ENCODE results near the gene DUSP16. TPM values are rescaled to one million over a fixed set of nuclear protein-coding genes. Genes with fewer than 3 reads are reported as not detected.
"Not testable (repeated sequence)": the region's sequence is repeated elsewhere in the genome, so short reads cannot be mapped to it uniquely, and the experiment has no call there.

DUSP16 gene
- total RNA-seq, 5 donors from 2014 or later (not counting 1 experiment from before 2014, with no cell fraction given): 44.6 to 72.3 (median 61.0) TPM

- Mint-ChIP-seq H3K27me3 (peaks cover 1 to 3% of the 10 kb centered on the region in 2 donors), H3K4me3 (no peak overlapping the region), H3K27ac (no peak overlapping the region), H3K36me3 (no peaks in the 10 kb centered on the region), H3K9me3 (no peaks in the 10 kb centered on the region), H3K4me1 (peaks cover 0 to 14% (median 10%) of the 10 kb centered on the region in 3 donors)
- Histone ChIP-seq H3K27me3 (replicated peaks in 1 of 2; ENCODE audit: control insufficient read depth in 2 of 2, extremely low read depth in 1 of 2, insufficient read depth in 2 of 2, low read length in 1 of 2) (no peaks in the 10 kb centered on the region), H3K4me1 (ENCODE audit: control insufficient read depth in 1 of 2, extremely low read depth in 1 of 2, insufficient read depth in 2 of 2, low read length in 2 of 2) (peaks cover 0 to 4% of the 10 kb centered on the region in 2 experiments), H3K4me3 (ENCODE audit: control insufficient read depth in 1 of 2, extremely low read depth in 1 of 2, low read length in 1 of 2) (no peak overlapping the region), H3K27ac (ENCODE audit: low read length) (no peak overlapping the region), H3K36me3 (ENCODE audit: control insufficient read depth in 2 of 2, extremely low read depth in 1 of 2, insufficient read depth in 1 of 2, low read length in 1 of 2) (no peaks in the 10 kb centered on the region), H3K9me3 (no peaks in the 10 kb centered on the region)
- 91% methylated on average over 4 of the region's 8 CpGs for WGBS (ENCODE audit: insufficient coverage)
- DNase-seq (no peak), ATAC-seq (replicated peaks in 1 of 4) (no peak)
- CTCF ChIA-PET: no interaction called here
- POLR2A ChIA-PET: no interaction called here
These were observed 24.4 kb upstream of the DUSP16 start for GRCh38 chr12:12586879-12587675.

GRCh38 chr12:12585115-12585863 lies 22.6 kb upstream of the DUSP16 start:
- no peaks in the 10 kb centered on the region for H3K27me3 ChIP-seq (replicated peaks in 1 of 2; ENCODE audit: control insufficient read depth in 2 of 2, extremely low read depth in 1 of 2, insufficient read depth in 2 of 2, low read length in 1 of 2)
- POLR2A ChIA-PET: no interaction called here
- no peaks in the 10 kb centered on the region for H3K36me3 ChIP-seq (ENCODE audit: control insufficient read depth in 2 of 2, extremely low read depth in 1 of 2, insufficient read depth in 1 of 2, low read length in 1 of 2)
- peaks cover 0 to 5% of the 10 kb centered on the region in 2 experiments for H3K4me1 ChIP-seq (ENCODE audit: control insufficient read depth in 1 of 2, extremely low read depth in 1 of 2, insufficient read depth in 2 of 2, low read length in 2 of 2)
- peaks cover 0 to 18% (median 15%) of the 10 kb centered on the region in 3 donors for H3K4me1 Mint-ChIP-seq
- H3K27ac Mint-ChIP-seq: no peak overlapping the region
- no peaks in the 10 kb centered on the region for H3K9me3 ChIP-seq
- no peak overlapping the region for H3K4me3 Mint-ChIP-seq
- no peak overlapping the region for H3K4me3 ChIP-seq (ENCODE audit: control insufficient read depth in 1 of 2, extremely low read depth in 1 of 2, low read length in 1 of 2)
- DNase-seq: no peak
- peaks cover 1 to 3% of the 10 kb centered on the region in 2 donors for H3K27me3 Mint-ChIP-seq
- no peaks in the 10 kb centered on the region for H3K9me3 Mint-ChIP-seq
- no CpG with 5 or more reads among the region's 2 CpGs for WGBS (ENCODE audit: insufficient coverage)
- no peak overlapping the region for H3K27ac ChIP-seq (ENCODE audit: low read length)
- CTCF ChIA-PET: no interaction called here
- no peak for ATAC-seq (replicated peaks in 1 of 4)
- no peaks in the 10 kb centered on the region for H3K36me3 Mint-ChIP-seq

- CTCF ChIA-PET: no interaction called here
- WGBS (ENCODE audit: insufficient coverage): no CpG with 5 or more reads among the region's 5 CpGs
- POLR2A ChIA-PET: no interaction called here
- Histone ChIP-seq H3K9me3 (no peaks in the 10 kb centered on the region), H3K4me3 (ENCODE audit: control insufficient read depth in 1 of 2, extremely low read depth in 1 of 2, low read length in 1 of 2) (no peak overlapping the region), H3K36me3 (ENCODE audit: control insufficient read depth in 2 of 2, extremely low read depth in 1 of 2, insufficient read depth in 1 of 2, low read length in 1 of 2) (no peaks in the 10 kb centered on the region), H3K4me1 (ENCODE audit: control insufficient read depth in 1 of 2, extremely low read depth in 1 of 2, insufficient read depth in 2 of 2, low read length in 2 of 2) (peaks cover 0 to 5% of the 10 kb centered on the region in 2 experiments), H3K27me3 (replicated peaks in 1 of 2; ENCODE audit: control insufficient read depth in 2 of 2, extremely low read depth in 1 of 2, insufficient read depth in 2 of 2, low read length in 1 of 2) (no peaks in the 10 kb centered on the region), H3K27ac (ENCODE audit: low read length) (no peak overlapping the region)
- ATAC-seq (replicated peaks in 1 of 4): no peak
- no peak for DNase-seq
- Mint-ChIP-seq H3K4me3 (no peak overlapping the region), H3K36me3 (no peaks in the 10 kb centered on the region), H3K9me3 (no peaks in the 10 kb centered on the region), H3K4me1 (peaks cover 0 to 15% (median 14%) of the 10 kb centered on the region in 3 donors), H3K27me3 (peaks cover 1 to 3% of the 10 kb centered on the region in 2 donors), H3K27ac (no peak overlapping the region)
These were observed 21.0 kb upstream of the DUSP16 start for GRCh38 chr12:12583510-12584178.

- Histone ChIP-seq H3K36me3 (ENCODE audit: control insufficient read depth in 2 of 2, extremely low read depth in 1 of 2, insufficient read depth in 1 of 2, low read length in 1 of 2) (no peaks in the 10 kb centered on the region), H3K27ac (ENCODE audit: low read length) (no peak overlapping the region), H3K4me1 (ENCODE audit: control insufficient read depth in 1 of 2, extremely low read depth in 1 of 2, insufficient read depth in 2 of 2, low read length in 2 of 2) (peaks cover 0 to 5% of the 10 kb centered on the region in 2 experiments), H3K27me3 (replicated peaks in 1 of 2; ENCODE audit: control insufficient read depth in 2 of 2, extremely low read depth in 1 of 2, insufficient read depth in 2 of 2, low read length in 1 of 2) (no peaks in the 10 kb centered on the region), H3K4me3 (ENCODE audit: control insufficient read depth in 1 of 2, extremely low read depth in 1 of 2, low read length in 1 of 2) (no peak overlapping the region), H3K9me3 (no peaks in the 10 kb centered on the region)
- no peak for DNase-seq
- peak in 1 of 4 experiments; percentile 32 for ATAC-seq (replicated peaks in 1 of 4)
- 22% methylated on average over 5 of the region's 6 CpGs for WGBS (ENCODE audit: insufficient coverage)
- ChIA-PET CTCF (no interaction called here), POLR2A (no interaction called here)
- Mint-ChIP-seq H3K27me3 (peaks cover 1 to 3% of the 10 kb centered on the region in 2 donors), H3K4me3 (no peak overlapping the region), H3K36me3 (no peaks in the 10 kb centered on the region), H3K27ac (peak overlapping the region in 1 of 2 donors; percentile 62), H3K9me3 (no peaks in the 10 kb centered on the region), H3K4me1 (peaks cover 0 to 15% (median 14%) of the 10 kb centered on the region in 3 donors)
These were observed 20.2 kb upstream of the DUSP16 start for GRCh38 chr12:12582895-12583303.

- Mint-ChIP-seq H3K4me1 (peaks cover 0 to 15% (median 14%) of the 10 kb centered on the region in 3 donors), H3K27me3 (peaks cover 1 to 3% of the 10 kb centered on the region in 2 donors), H3K9me3 (no peaks in the 10 kb centered on the region), H3K27ac (peak overlapping the region in 1 of 2 donors; percentile 62), H3K4me3 (no peak overlapping the region), H3K36me3 (no peaks in the 10 kb centered on the region)
- H3K27me3 ChIP-seq (replicated peaks in 1 of 2; ENCODE audit: control insufficient read depth in 2 of 2, extremely low read depth in 1 of 2, insufficient read depth in 2 of 2, low read length in 1 of 2): no peaks in the 10 kb centered on the region
- H3K4me3 ChIP-seq (ENCODE audit: control insufficient read depth in 1 of 2, extremely low read depth in 1 of 2, low read length in 1 of 2): no peak overlapping the region
- H3K27ac ChIP-seq (ENCODE audit: low read length): no peak overlapping the region
- ChIA-PET CTCF (no interaction called here), POLR2A (no interaction called here)
- H3K4me1 ChIP-seq (ENCODE audit: control insufficient read depth in 1 of 2, extremely low read depth in 1 of 2, insufficient read depth in 2 of 2, low read length in 2 of 2): peaks cover 0 to 5% of the 10 kb centered on the region in 2 experiments
- no peaks in the 10 kb centered on the region for H3K36me3 ChIP-seq (ENCODE audit: control insufficient read depth in 2 of 2, extremely low read depth in 1 of 2, insufficient read depth in 1 of 2, low read length in 1 of 2)
- peak in 1 of 4 experiments; percentile 12 for ATAC-seq (replicated peaks in 1 of 4)
- H3K9me3 ChIP-seq: no peaks in the 10 kb centered on the region
- WGBS (ENCODE audit: insufficient coverage): 18% methylated on average over 2 of the region's 4 CpGs
- no peak for DNase-seq
These were observed 19.7 kb upstream of the DUSP16 start for GRCh38 chr12:12582193-12582881.

- H3K4me3 Mint-ChIP-seq; H3K4me1 ChIP-seq (ENCODE audit: control insufficient read depth in 1 of 2, extremely low read depth in 1 of 2, insufficient read depth in 2 of 2, low read length in 2 of 2); H3K27ac ChIP-seq (ENCODE audit: low read length); CTCF ChIA-PET; H3K4me3 ChIP-seq (ENCODE audit: control insufficient read depth in 1 of 2, extremely low read depth in 1 of 2, low read length in 1 of 2); H3K27ac Mint-ChIP-seq; ATAC-seq (replicated peaks in 1 of 4); H3K36me3 ChIP-seq (ENCODE audit: control insufficient read depth in 2 of 2, extremely low read depth in 1 of 2, insufficient read depth in 1 of 2, low read length in 1 of 2); H3K9me3 ChIP-seq; DNase-seq; H3K36me3 Mint-ChIP-seq; H3K9me3 Mint-ChIP-seq; H3K27me3 Mint-ChIP-seq; H3K27me3 ChIP-seq (replicated peaks in 1 of 2; ENCODE audit: control insufficient read depth in 2 of 2, extremely low read depth in 1 of 2, insufficient read depth in 2 of 2, low read length in 1 of 2): not testable (repeated sequence)
- WGBS (ENCODE audit: insufficient coverage): no CpG with 5 or more reads among the region's 1 CpG
- peaks cover 0 to 15% (median 14%) of the 10 kb centered on the region in 3 donors for H3K4me1 Mint-ChIP-seq
- POLR2A ChIA-PET: interaction anchor here in 1 of 2 donors (0.7 kb wide), 1 partner anchor 48 kb away, joined by 4 read pairs; no protein-coding TSS in a partner anchor
These were observed 18.1 kb upstream of the DUSP16 start for GRCh38 chr12:12580716-12581115.
